ENCODE results near the gene IFT122.
A peak's percentile ranks its signal among the peaks of the same experiment; 100 is the strongest.

IFT122 gene

DNA sequence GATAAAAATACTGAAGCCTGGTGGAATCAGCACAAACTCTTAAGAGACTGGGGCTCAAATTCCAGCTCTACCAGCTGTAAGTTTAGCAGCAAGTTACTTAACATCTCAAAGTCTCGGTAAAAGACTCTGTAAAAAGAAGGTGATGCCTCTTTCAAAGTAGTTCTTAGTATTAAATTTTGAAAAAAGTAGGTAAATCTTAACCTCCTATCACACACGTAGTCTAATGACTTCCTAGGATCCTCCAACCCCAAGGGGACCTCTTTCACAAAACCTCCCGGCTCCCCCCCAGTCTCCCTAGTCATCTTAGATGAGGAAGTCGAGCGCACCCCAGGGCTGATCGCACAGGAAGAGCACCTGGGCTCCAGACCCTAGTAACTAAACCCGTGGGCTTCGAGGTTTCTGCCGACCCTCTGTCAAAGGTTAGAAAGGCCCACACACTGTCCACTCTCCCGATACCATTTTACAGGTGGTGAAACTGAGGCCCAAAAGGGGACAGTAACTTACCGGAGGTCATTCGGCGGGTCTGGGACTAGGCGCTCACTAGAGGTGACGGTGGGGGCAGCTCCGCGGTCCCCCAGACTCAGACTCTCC lies 703 bp upstream of the IFT122 start:
- Histone ChIP-seq H3K27ac (peak overlapping the region; percentile 45), H3K4me3 (ENCODE audit: low read depth, low read length) (peak overlapping the region; percentile 97), H3K27me3 (replicated peaks) (no peaks in the 10 kb centered on the region), H3K36me3 (replicated peaks) (peaks cover 2% of the 10 kb centered on the region)
- in situ Hi-C loops (cut with HindIII; ENCODE audit: low pct_ligation_motif_present, low sequenced_read_pairs): no loop called here
- TF ChIP-seq, protein P1, sequence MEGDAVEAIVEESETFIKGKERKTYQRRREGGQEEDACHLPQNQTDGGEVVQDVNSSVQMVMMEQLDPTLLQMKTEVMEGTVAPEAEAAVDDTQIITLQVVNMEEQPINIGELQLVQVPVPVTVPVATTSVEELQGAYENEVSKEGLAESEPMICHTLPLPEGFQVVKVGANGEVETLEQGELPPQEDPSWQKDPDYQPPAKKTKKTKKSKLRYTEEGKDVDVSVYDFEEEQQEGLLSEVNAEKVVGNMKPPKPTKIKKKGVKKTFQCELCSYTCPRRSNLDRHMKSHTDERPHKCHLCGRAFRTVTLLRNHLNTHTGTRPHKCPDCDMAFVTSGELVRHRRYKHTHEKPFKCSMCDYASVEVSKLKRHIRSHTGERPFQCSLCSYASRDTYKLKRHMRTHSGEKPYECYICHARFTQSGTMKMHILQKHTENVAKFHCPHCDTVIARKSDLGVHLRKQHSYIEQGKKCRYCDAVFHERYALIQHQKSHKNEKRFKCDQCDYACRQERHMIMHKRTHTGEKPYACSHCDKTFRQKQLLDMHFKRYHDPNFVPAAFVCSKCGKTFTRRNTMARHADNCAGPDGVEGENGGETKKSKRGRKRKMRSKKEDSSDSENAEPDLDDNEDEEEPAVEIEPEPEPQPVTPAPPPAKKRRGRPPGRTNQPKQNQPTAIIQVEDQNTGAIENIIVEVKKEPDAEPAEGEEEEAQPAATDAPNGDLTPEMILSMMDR (IDR thresholded peaks at IDR 0.05; ENCODE audit: low read depth, low read length, missing control alignments): no peak
- DNase-seq: no peak

DNA sequence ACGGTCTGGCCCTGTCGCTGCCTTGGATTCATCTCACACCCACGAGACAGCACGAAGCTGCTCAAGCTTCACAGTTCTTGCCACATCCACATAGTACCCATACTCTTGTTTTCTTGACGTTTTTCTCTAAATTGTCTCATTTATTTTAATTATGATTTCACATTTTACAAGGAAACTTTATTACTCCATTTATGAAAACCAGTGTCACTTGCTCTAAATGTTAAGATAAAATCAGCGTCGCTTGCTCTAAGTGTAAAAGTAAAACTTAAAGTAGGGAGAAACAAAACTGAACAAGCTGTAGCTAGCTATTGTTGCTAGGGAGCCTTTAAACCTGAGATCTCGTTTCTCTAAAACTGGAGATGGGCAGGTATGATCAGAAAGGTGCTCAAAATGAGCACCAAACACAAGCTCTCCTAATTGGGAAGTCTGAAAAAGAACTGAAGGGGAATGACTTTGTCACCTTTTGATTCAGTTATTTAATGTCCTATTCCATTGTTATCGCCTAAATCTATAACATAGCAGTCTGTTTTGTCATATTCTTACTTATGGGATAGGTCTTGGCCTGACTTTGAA lies 680 bp downstream of the IFT122 start:
- H3K4me3 ChIP-seq (ENCODE audit: low read depth, low read length): peak overlapping the region; percentile 97
- no peak for DNase-seq
- peaks cover 2% of the 10 kb centered on the region for H3K36me3 ChIP-seq (replicated peaks)
- no peaks in the 10 kb centered on the region for H3K27me3 ChIP-seq (replicated peaks)
- in situ Hi-C loops (cut with HindIII; ENCODE audit: low pct_ligation_motif_present, low sequenced_read_pairs): no loop called here
- peak overlapping the region; percentile 93 for H3K27ac ChIP-seq
- TF ChIP-seq, protein P1 (IDR thresholded peaks at IDR 0.05; ENCODE audit: low read depth, low read length, missing control alignments): no peak

DNA sequence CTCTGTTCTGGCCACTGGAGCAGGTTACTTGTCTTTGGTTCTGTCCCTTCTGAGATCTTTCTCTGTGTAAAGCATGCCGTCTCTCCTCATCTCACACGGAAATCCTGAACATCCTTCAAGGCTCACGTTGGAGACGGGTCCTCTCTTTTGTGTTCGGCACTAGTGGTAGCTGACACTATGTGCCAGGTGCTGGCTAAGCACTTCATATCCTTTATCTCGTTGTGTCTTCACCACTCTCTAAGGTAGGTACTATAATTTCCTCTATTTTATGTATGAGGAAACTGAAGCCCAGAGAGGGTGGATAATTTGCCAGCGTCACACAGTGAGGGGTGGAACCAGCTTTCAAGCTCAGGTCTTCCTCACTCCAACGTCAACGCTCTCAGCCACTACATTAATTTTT lies 1.2 kb downstream of the IFT122 start:
- TF ChIP-seq, protein P1 (IDR thresholded peaks at IDR 0.05; ENCODE audit: low read depth, low read length, missing control alignments): no peak
- H3K4me3 ChIP-seq (ENCODE audit: low read depth, low read length): peak overlapping the region; percentile 97

DNA sequence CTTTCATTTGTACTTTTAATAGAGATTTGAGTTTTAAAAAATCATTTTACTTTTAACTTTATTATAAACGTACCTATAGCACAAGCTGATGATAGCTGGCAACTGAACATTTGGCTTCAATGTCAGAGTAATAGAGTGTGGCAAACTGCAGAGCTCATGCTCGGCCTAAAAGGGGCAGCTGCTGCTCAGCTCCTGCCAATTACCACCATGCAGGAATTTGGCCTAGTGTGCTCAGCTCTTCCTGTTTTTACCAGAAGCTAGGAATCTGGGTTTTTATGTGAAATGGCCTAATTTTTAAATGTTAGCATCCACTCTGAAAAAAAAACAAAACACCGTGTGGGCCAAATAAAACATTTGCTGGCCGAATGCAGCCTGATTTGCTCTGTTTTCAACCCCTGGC lies 1.8 kb downstream of the IFT122 start:
- in situ Hi-C loops (cut with HindIII; ENCODE audit: low pct_ligation_motif_present, low sequenced_read_pairs): no loop called here
- Histone ChIP-seq H3K36me3 (replicated peaks) (peaks cover 2% of the 10 kb centered on the region), H3K27ac (no peak overlapping the region), H3K27me3 (replicated peaks) (no peaks in the 10 kb centered on the region), H3K4me3 (ENCODE audit: low read depth, low read length) (no peak overlapping the region)
- TF ChIP-seq, protein P1 (IDR thresholded peaks at IDR 0.05; ENCODE audit: low read depth, low read length, missing control alignments): peak; percentile 8
- DNase-seq: no peak

More for the DNA sequence above, 1.2 kb downstream of the IFT122 start:
- no peak for DNase-seq
- Histone ChIP-seq H3K27ac (peak overlapping the region; percentile 93), H3K27me3 (replicated peaks) (no peaks in the 10 kb centered on the region), H3K36me3 (replicated peaks) (peaks cover 2% of the 10 kb centered on the region)
- in situ Hi-C loops (cut with HindIII; ENCODE audit: low pct_ligation_motif_present, low sequenced_read_pairs): no loop called here

DNA sequence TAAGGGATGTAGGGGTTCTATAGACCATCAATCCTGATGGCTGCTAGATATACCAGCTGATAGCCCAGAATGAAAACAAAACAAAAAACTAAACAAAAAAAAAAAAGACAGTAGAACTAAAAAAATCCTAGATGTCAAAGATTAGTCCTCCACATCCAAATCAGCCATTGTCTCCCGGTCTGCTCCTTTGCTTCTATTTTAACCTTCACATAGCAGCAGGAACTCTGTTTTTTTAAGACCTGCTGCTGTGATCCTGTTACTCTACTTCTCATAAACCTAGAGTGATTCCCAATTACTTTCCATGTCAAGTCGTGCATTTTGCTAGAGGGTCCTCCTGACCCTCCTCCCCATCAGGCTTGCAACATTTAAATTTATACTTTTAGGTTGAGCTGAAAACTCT lies 2.5 kb downstream of the IFT122 start:
- no peak overlapping the region for H3K4me3 ChIP-seq (ENCODE audit: low read depth, low read length)
- DNase-seq: no peak
- H3K27me3 ChIP-seq (replicated peaks): no peaks in the 10 kb centered on the region
- H3K27ac ChIP-seq: no peak overlapping the region
- TF ChIP-seq, protein P1 (IDR thresholded peaks at IDR 0.05; ENCODE audit: low read depth, low read length, missing control alignments): no peak
- H3K36me3 ChIP-seq (replicated peaks): peaks cover 2% of the 10 kb centered on the region
- in situ Hi-C loops (cut with HindIII; ENCODE audit: low pct_ligation_motif_present, low sequenced_read_pairs): no loop called here

DNA sequence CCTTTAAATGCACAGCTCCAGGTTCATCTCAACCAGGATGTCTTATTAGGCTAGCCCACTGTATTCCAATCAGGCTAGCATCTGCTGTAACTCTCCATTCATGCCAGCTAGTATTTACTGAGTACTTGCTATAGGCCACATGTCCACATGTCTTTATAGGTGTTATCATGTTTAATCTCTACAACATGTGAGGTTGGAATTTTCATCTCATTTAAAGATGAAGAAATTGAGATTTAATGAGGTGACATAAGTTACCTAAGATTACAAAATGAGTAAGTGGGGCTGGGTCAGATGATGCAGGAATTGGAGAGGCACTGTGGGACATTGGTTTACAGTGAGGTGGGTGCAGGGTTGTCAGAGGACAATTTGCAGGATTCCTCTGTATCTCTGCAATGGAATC lies 2.9 kb downstream of the IFT122 start:
- DNase-seq: no peak
- Histone ChIP-seq H3K27me3 (replicated peaks) (no peaks in the 10 kb centered on the region), H3K36me3 (replicated peaks) (no peaks in the 10 kb centered on the region), H3K27ac (no peak overlapping the region), H3K4me3 (ENCODE audit: low read depth, low read length) (no peak overlapping the region)
- in situ Hi-C loops (cut with HindIII; ENCODE audit: low pct_ligation_motif_present, low sequenced_read_pairs): no loop called here
- TF ChIP-seq, protein P1 (IDR thresholded peaks at IDR 0.05; ENCODE audit: low read depth, low read length, missing control alignments): no peak

All from brain microvascular endothelial cell (primary cell).